ENCODE results near the gene SPATA32. TPM values are rescaled to one million over a fixed set of nuclear protein-coding genes. Genes with fewer than 3 reads are reported as not detected.

Gene SPATA32
- total RNA-seq, 1 experiment from 2014 or later: 0.81 TPM

GRCh38 chr17:45306094-45306493 lies 44.2 kb upstream of the SPATA32 start:
- H2BK5ac ChIP-seq (ENCODE audit: insufficient read length, low read length): no peak overlapping the region
- no peak for DNase-seq
- H3K56ac ChIP-seq (ENCODE audit: insufficient read length, low read depth, low read length): no peak overlapping the region
- H3K27ac ChIP-seq (ENCODE audit: insufficient read length, low read depth, low read length): no peak overlapping the region
- no peak overlapping the region for H2AK5ac ChIP-seq (ENCODE audit: insufficient read length, low read length)
- no peak overlapping the region for H2BK15ac ChIP-seq (ENCODE audit: low read depth, low read length)
- H3K4me1 Mint-ChIP-seq: peaks cover 12 to 15% of the 10 kb centered on the region in 2 experiments; a peak in 3 of 4 replicates
- H3K4me2 ChIP-seq (ENCODE audit: insufficient read depth, insufficient read length, low read length): no peak overlapping the region
- no peak overlapping the region for H3K14ac ChIP-seq (ENCODE audit: insufficient read depth, low read length)
- no peaks in the 10 kb centered on the region for H3K4me1 ChIP-seq (ENCODE audit: insufficient read depth, low read length)
- H3K23me2 ChIP-seq (ENCODE audit: insufficient read length, low read depth, low read length, poor library complexity, severe bottlenecking): peaks cover 2% of the 10 kb centered on the region
- H2BK120ac ChIP-seq (ENCODE audit: low read depth, low read length, poor library complexity, severe bottlenecking): no peak overlapping the region
- H4K8ac ChIP-seq (replicated peaks; ENCODE audit: insufficient read length, low read depth, low read length): no peak overlapping the region
- H3K36me3 Mint-ChIP-seq (ENCODE audit: insufficient read depth in 1 of 3, low read depth in 3 of 3): peaks cover 0 to 7% (median 3%) of the 10 kb centered on the region in 3 experiments; a peak in 5 of 7 replicates
- no peak overlapping the region for H3K4me3 Mint-ChIP-seq
- no peak overlapping the region for H3T11ph ChIP-seq (ENCODE audit: low read length)
- no peak overlapping the region for H2BK20ac ChIP-seq (ENCODE audit: low read depth, low read length, poor library complexity, severe bottlenecking)
- no peaks in the 10 kb centered on the region; the same call in 1 of the 2 replicates for H3K79me2 ChIP-seq (ENCODE audit: insufficient read depth, low read length)
- no peak overlapping the region for H3K18ac ChIP-seq (ENCODE audit: insufficient read length, low read depth, low read length)
- no peaks in the 10 kb centered on the region for H3K27me3 ChIP-seq (ENCODE audit: insufficient read depth, low read length)
- no peak overlapping the region for H3K9ac ChIP-seq (ENCODE audit: extremely low read depth, insufficient read length, low read length)
- no peaks in the 10 kb centered on the region for H3K27me3 Mint-ChIP-seq (ENCODE audit: low read depth)
- H2AFZ ChIP-seq (ENCODE audit: low read length): no peak overlapping the region
- H3K23ac ChIP-seq (ENCODE audit: insufficient read length, low read depth, low read length): no peak overlapping the region
- no peak overlapping the region for H4K91ac ChIP-seq (ENCODE audit: insufficient read length, low read depth, low read length)
- H3K4ac ChIP-seq (ENCODE audit: low read depth, low read length): no peak overlapping the region
- H2BK12ac ChIP-seq (ENCODE audit: insufficient read length, low read depth, low read length): no peak overlapping the region
- no peaks in the 10 kb centered on the region for H3K9me3 ChIP-seq (ENCODE audit: control insufficient read depth, low read depth, low read length)
- TF ChIP-seq CTCF (conservative IDR thresholded peaks at IDR 0.05): no peak
- no peak overlapping the region for H4K5ac ChIP-seq (ENCODE audit: insufficient read length, low read depth, low read length)
- no peaks in the 10 kb centered on the region for H4K20me1 ChIP-seq (ENCODE audit: control insufficient read depth, insufficient read depth, insufficient read length)
- no peaks in the 10 kb centered on the region for H3K9me3 Mint-ChIP-seq
- H3K27ac Mint-ChIP-seq: no peak overlapping the region
- no peaks in the 10 kb centered on the region for H3K79me1 ChIP-seq (ENCODE audit: insufficient read depth, low read depth, low read length, poor library complexity, severe bottlenecking)
- no CpG with 5 or more reads among the region's 4 CpGs for WGBS (ENCODE audit: extremely low coverage, insufficient read length, low lambda C conversion rate)
